K562 (cell line): ENCODE data around the gene DUSP16. TPM values are rescaled to one million over a fixed set of nuclear protein-coding genes. Genes with fewer than 3 reads are reported as not detected.

Experiments used
- ATAC-seq: fragments of 200-7000 bp; cut with Tn5 transposase; 3 replicates; pipeline ENCODE4 v1.9.1; 2020; ENCODE audit warnings: moderate library complexity
- BruUV-seq: library from RNA; stranded (reverse); fragments of 400-500 nt; replicated peaks from 2 replicates; lab custom pipeline; 2021; lab: Mats Ljungman, UMichigan
- CTCF ChIA-PET: fragments of 300-600 bp; formaldehyde crosslinking; extraction: SDS; loops from one replicate; lab custom pipeline; 2021; ENCODE audit warnings: low intra/inter-chr PET ratio; lab: Yijun Ruan, JAX
- POLR2A ChIA-PET: fragments of 300-600, 350-650 bp; sonication (Branson Sonifier 250); formaldehyde crosslinking; extraction: SDS; loops from one replicate; lab custom pipeline; 2021; ENCODE audit warnings: antibody characterized with exemption, inconsistent platforms; lab: Yijun Ruan, JAX
- DNase-seq, 4 experiments: peaks; one replicate each; pipeline versions ENCODE4 v3.0.0 to v3.0.0-alpha.2; 2011 to 2018; ENCODE audit warnings: low spot score in 3 of 4, mixed read lengths in 3 of 4; ENCODE audit errors: extremely low read depth in 1 of 4
- FAIRE-seq: peaks from 2 replicates; lab custom pipeline; 2011; peaks lifted over from hg19 to GRCh38; lab: Jason Lieb, UNC
- H2AFZ ChIP-seq: 2 replicates; pipeline ENCODE4 v1.6.0; 2011; ENCODE audit warnings: low read depth, low read length, control low read depth, inconsistent platforms
- H3K27ac ChIP-seq: fragments of 200-600 bp; 3 replicates; pipeline ENCODE4 v1.8.0; 2011; ENCODE audit warnings: low read depth, mild to moderate bottlenecking, control low read depth, inconsistent platforms, low read length, moderate library complexity, mixed read lengths; ENCODE audit errors: extremely low read depth
- H3K27me3 ChIP-seq, 2 experiments: fragments of 300-600 bp in 1 of 2; 2 replicates in 1 of 2; 3 replicates in 1 of 2; pipeline versions ENCODE4 v1.6.0 to v1.8.0; 2011; ENCODE audit warnings: inconsistent platforms in 2 of 2, low read length in 2 of 2, mild to moderate bottlenecking in 1 of 2, mixed read lengths in 1 of 2, moderate library complexity in 1 of 2; ENCODE audit not compliant: control insufficient read depth in 2 of 2, insufficient read depth in 2 of 2
- H3K36me3 ChIP-seq: fragments of 300-600 bp; 3 replicates; pipeline ENCODE4 v1.8.0; 2011; ENCODE audit warnings: mild to moderate bottlenecking, low read length, inconsistent platforms; ENCODE audit not compliant: control insufficient read depth, insufficient read depth
- H3K4me1 ChIP-seq, 2 experiments: fragments of 200-600 bp in 1 of 2; replicated peaks in 1 of 2; 2 replicates in 1 of 2; 3 replicates in 1 of 2; pipeline versions ENCODE4 v1.5.1 to v1.8.0; 2011; ENCODE audit warnings: inconsistent platforms in 2 of 2, low read length in 2 of 2, mild to moderate bottlenecking in 1 of 2, mixed read lengths in 1 of 2, moderate library complexity in 1 of 2; ENCODE audit not compliant: control insufficient read depth in 2 of 2, insufficient read depth in 2 of 2
- H3K4me2 ChIP-seq: 2 replicates; pipeline ENCODE4 v1.6.1; 2011; ENCODE audit warnings: low read length, control low read depth, inconsistent platforms, mixed read lengths; ENCODE audit not compliant: insufficient read depth
- H3K4me3 ChIP-seq: fragments of 200-600 bp; sonication (generic), shearing (Covaris generic); 2 replicates; pipeline ENCODE4 v1.5.1; 2016; ENCODE audit warnings: control low read depth, inconsistent platforms
- H3K79me2 ChIP-seq: fragments of 200-600 bp; 3 replicates; pipeline ENCODE4 v1.8.0; 2011; ENCODE audit warnings: low read length, inconsistent platforms; ENCODE audit not compliant: control insufficient read depth, insufficient read depth
- H3K9ac ChIP-seq, 2 experiments: 2 replicates each; pipeline versions ENCODE4 v1.6.0 to v1.6.1; 2011; ENCODE audit warnings: low read depth in 2 of 2, low read length in 2 of 2, control low read depth in 1 of 2, inconsistent platforms in 1 of 2, mild to moderate bottlenecking in 1 of 2, mixed read lengths in 1 of 2; ENCODE audit not compliant: insufficient read depth in 1 of 2
- H3K9me1 ChIP-seq: one replicate; pipeline ENCODE4 v1.6.0; 2011; ENCODE audit warnings: inconsistent platforms, mild to moderate bottlenecking, low read length, moderate library complexity; ENCODE audit not compliant: control insufficient read depth, insufficient read depth
- H3K9me3 ChIP-seq: replicated peaks from 2 replicates; pipeline ENCODE4 v1.5.1; 2011; ENCODE audit warnings: low read depth, low read length, inconsistent platforms; ENCODE audit not compliant: control insufficient read depth, insufficient read depth
- H4K20me1 ChIP-seq: replicated peaks from 2 replicates; pipeline ENCODE4 v1.6.1; 2011; ENCODE audit warnings: low read length, inconsistent platforms, mixed read lengths; ENCODE audit not compliant: control insufficient read depth, insufficient read depth
- MAFK ChIP-seq: IDR thresholded peaks from 2 replicates; pipeline ENCODE4 v1.6.1; 2011; ENCODE audit warnings: low read length, improper control_type of control experiment
- SMAD3 ChIP-seq: fragments of 450-650 bp; formaldehyde crosslinking; conservative IDR thresholded peaks from 2 replicates; pipeline ENCODE4 v1.4.0; 2020; ENCODE audit warnings: mild to moderate bottlenecking
- TRIM24 ChIP-seq, 2 experiments: fragments of 450-650 bp; IDR thresholded peaks; 2 replicates each; pipeline ENCODE4 v1.6.1; 2016
- TSHZ1 ChIP-seq: fragments of 250-450 bp; sonication (Bioruptor Pico); IDR thresholded peaks from 2 replicates; pipeline ENCODE4 v1.4.0; 2020; ENCODE audit warnings: mild to moderate bottlenecking, moderate library complexity
- ZNF277 ChIP-seq: fragments of 250-450 bp; sonication (Bioruptor Pico); IDR thresholded peaks from 2 replicates; pipeline ENCODE4 v1.8.0; 2022; ENCODE audit warnings: inconsistent platforms, mild to moderate bottlenecking, moderate library complexity, borderline replicate concordance
- ZNF407 ChIP-seq: fragments of 450-650 bp; IDR thresholded peaks from 2 replicates; pipeline ENCODE4 v1.6.1; 2016; ENCODE audit warnings: low read depth
- ZNF445 ChIP-seq: fragments of 250-450 bp; sonication (Bioruptor Pico); IDR thresholded peaks from 2 replicates; pipeline ENCODE4 v1.4.0; 2020; ENCODE audit warnings: low read depth, mild to moderate bottlenecking, moderate library complexity
- WGBS: fragments of 100-300 bp; shearing (Covaris generic); methylation state at CpG from one replicate; pipeline ENCODE4 v1.1.6; 2016; ENCODE audit warnings: low coverage, mixed read lengths; ENCODE audit not compliant: insufficient coverage; ENCODE audit errors: missing lambda C conversion rate; 5-methylcytosine and 5-hydroxymethylcytosine counted together
- in situ Hi-C: fragments of 300-500 bp; cut with MboI; formaldehyde crosslinking; loops from 4 replicates; pipeline ENCODE4 v1.15.0; 2018; ENCODE audit warnings: inconsistent platforms, mixed read lengths
- intact Hi-C: fragments of 100-400 bp; cut with micrococcal nuclease; formaldehyde crosslinking; loops from 2 replicates; pipeline ENCODE4 v1.14.2; 2022
- polyA plus RNA-seq, 8 experiments: library from polyadenylated mRNA; depleted of rRNA in 4 of 8; stranded (reverse) in 5 of 8; unstranded in 3 of 8; fragments of >200 nt; fragmentation: Nextera tagmentation in 2 of 8; fragmentation: Illumina TruSeq in 1 of 8; extraction: Ambion mirVana in 2 of 8; extraction: Trizol in 1 of 8; gene quantifications; 2 replicates each; pipeline versions ENCODE4 v1.2.1 to v1.2.3, GENCODE V29; 2011 to 2014; ENCODE audit warnings: inconsistent platforms in 1 of 8, missing spikeins in 1 of 8
- total RNA-seq, 7 experiments: library from RNA; depleted of rRNA in 6 of 7; stranded (reverse); fragments of >200 nt in 6 of 7; fragmentation: Illumina TruSeq in 2 of 7; extraction: Trizol in 2 of 7; gene quantifications; 2 replicates each; pipeline versions ENCODE4 v1.2.1 to v1.2.3, GENCODE V29; 2011 to 2021; ENCODE audit warnings: low replicate concordance in 1 of 7
- TF ChIP-seq, protein P1 (sequence below): sonication (generic); formaldehyde crosslinking; IDR thresholded peaks from 2 replicates; pipeline ENCODE4 v1.8.0; 2023; ENCODE audit warnings: mild to moderate bottlenecking, missing genetic modification reagents

DUSP16 gene
- total and polyA plus RNA-seq, 9 of the 15 experiments (the other 6 are each of a cell fraction or from before 2014, with no cell fraction given), result 0.70 to 12.3 (median 5.7) TPM

GRCh38 chr12:12506496-12506890 lies 56.2 kb downstream of the DUSP16 start:
- BruUV-seq, result no TSS peak
- Histone ChIP-seq H3K27me3 (no peaks in the 10 kb centered on the region), H2AFZ (no peak overlapping the region), H3K9me1 (no peaks in the 10 kb centered on the region), H3K79me2 (peaks cover 19% of the 10 kb centered on the region), H3K9me3 (no peaks in the 10 kb centered on the region), H3K9ac (peak overlapping the region in 1 of 2 experiments; percentile 19; a peak in 1 of 4 replicates), H3K36me3 (no peaks in the 10 kb centered on the region), H3K4me1 (peaks cover 3 to 18% of the 10 kb centered on the region in 2 experiments; a peak in 3 of 5 replicates), H4K20me1 (peaks cover 4% of the 10 kb centered on the region), H3K27ac (no peak overlapping the region), H3K4me3 (no peak overlapping the region), H3K4me2 (peak overlapping the region; percentile 62)
- ATAC-seq (peak; percentile 74), FAIRE-seq (no peak), DNase-seq (no peak)
- in situ Hi-C loops, result no loop called here
- ChIA-PET CTCF (no interaction called here), POLR2A (interaction anchor here (0.5 to 1.3 kb wide), 5 partner anchors 12 to 219 kb away, joined by 3 to 7 read pairs (median 3); no protein-coding TSS in a partner anchor)
- intact Hi-C loops, result no loop called here
- WGBS, result 33% methylated on average over 3 of the region's 3 CpGs
- TF ChIP-seq TRIM24 (IDR thresholded peaks at IDR 0.05), result no peak
- no peak for TF ChIP-seq ZNF407
- TF ChIP-seq SMAD3 (CRISPR knock-in tag), result no peak
- TF ChIP-seq ZNF445 (CRISPR knock-in tag), result no peak
- no peak for TF ChIP-seq MAFK
- no peak for TF ChIP-seq ZNF277 (CRISPR knock-in tag)
- TF ChIP-seq, protein P1, sequence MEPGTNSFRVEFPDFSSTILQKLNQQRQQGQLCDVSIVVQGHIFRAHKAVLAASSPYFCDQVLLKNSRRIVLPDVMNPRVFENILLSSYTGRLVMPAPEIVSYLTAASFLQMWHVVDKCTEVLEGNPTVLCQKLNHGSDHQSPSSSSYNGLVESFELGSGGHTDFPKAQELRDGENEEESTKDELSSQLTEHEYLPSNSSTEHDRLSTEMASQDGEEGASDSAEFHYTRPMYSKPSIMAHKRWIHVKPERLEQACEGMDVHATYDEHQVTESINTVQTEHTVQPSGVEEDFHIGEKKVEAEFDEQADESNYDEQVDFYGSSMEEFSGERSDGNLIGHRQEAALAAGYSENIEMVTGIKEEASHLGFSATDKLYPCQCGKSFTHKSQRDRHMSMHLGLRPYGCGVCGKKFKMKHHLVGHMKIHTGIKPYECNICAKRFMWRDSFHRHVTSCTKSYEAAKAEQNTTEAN (CRISPR knock-in tag), result no peak
- TF ChIP-seq TSHZ1 (CRISPR knock-in tag), result no peak
